ENCODE data around the gene RAB44. TPM values are rescaled to one million over a fixed set of nuclear protein-coding genes. Genes with fewer than 3 reads are reported as not detected.

The RAB44 gene
- total and polyA plus RNA-seq, 9 of the 15 experiments (the other 6 are each of a cell fraction or from before 2014, with no cell fraction given), result not detected

DNA sequence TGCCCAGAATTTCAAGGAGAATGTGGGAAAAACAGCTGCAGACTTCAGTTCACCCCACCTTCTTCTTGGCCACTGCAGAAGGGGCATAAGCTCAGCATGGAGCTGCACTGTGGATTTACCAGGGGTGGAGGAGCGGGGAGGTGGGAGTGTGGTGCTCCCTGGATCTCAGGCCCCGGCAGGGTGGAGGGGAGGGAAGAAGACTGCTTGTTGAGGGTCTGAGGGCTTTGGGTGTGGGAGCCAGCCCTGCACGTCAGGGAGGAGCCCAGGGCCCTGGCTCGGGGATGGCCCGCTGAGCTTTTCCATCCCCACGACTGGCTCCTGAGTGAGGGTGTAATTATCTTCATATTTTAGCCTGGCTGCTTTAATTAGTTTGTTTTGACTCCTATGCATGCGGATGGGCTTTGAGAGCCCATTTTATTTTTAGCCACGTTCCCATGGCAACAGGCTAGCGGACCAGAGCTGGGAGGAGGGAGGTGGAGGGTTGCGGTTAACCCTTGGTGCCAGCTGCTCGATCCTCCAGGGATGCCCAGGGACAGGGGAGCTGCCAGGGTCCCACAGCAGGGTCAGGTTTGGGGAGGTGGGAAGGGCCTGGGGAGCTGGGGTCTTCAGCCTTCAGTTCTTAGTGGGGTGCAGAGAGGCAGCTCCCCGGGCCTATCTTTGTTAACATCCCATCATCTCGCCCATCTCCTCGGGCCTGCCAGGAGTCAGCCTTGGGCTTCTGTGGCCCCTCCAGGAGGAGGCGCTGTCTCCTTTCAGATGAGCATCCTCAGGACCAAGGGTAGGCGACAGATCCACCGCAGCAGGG, 68.2 kb downstream of the RAB44 start (continued):
- TF ChIP-seq NCOA2 (IDR thresholded peaks at IDR 0.05; ENCODE audit: partially characterized antibody in 2 of 2) (no peak), ZNF77 (CRISPR knock-in tag; IDR thresholded peaks at IDR 0.05) (no peak), GTF2F1 (IDR thresholded peaks at IDR 0.05; ENCODE audit: low read depth, low read length) (no peak), MECOM (CRISPR knock-in tag; IDR thresholded peaks at IDR 0.05) (no peak), BCOR (IDR thresholded peaks at IDR 0.05) (no peak), TRIM24 (IDR thresholded peaks at IDR 0.05) (no peak), RAD21 (CRISPR knock-in tag; conservative IDR thresholded peaks at IDR 0.05 in 1 of 2, IDR thresholded peaks at IDR 0.05 in 1 of 2) (peak; percentile 99 to 100), CBX5 (IDR thresholded peaks at IDR 0.05; ENCODE audit: borderline replicate concordance, low read depth) (no peak), ZNF778 (CRISPR knock-in tag; IDR thresholded peaks at IDR 0.05) (no peak)
- TF ChIP-seq, protein P1, sequence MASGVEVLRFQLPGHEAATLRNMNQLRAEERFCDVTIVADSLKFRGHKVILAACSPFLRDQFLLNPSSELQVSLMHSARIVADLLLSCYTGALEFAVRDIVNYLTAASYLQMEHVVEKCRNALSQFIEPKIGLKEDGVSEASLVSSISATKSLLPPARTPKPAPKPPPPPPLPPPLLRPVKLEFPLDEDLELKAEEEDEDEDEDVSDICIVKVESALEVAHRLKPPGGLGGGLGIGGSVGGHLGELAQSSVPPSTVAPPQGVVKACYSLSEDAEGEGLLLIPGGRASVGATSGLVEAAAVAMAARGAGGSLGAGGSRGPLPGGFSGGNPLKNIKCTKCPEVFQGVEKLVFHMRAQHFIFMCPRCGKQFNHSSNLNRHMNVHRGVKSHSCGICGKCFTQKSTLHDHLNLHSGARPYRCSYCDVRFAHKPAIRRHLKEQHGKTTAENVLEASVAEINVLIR (CRISPR knock-in tag; IDR thresholded peaks at IDR 0.05), result no peak
- TF ChIP-seq, protein P2, sequence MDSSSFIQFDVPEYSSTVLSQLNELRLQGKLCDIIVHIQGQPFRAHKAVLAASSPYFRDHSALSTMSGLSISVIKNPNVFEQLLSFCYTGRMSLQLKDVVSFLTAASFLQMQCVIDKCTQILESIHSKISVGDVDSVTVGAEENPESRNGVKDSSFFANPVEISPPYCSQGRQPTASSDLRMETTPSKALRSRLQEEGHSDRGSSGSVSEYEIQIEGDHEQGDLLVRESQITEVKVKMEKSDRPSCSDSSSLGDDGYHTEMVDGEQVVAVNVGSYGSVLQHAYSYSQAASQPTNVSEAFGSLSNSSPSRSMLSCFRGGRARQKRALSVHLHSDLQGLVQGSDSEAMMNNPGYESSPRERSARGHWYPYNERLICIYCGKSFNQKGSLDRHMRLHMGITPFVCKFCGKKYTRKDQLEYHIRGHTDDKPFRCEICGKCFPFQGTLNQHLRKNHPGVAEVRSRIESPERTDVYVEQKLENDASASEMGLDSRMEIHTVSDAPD (CRISPR knock-in tag; IDR thresholded peaks at IDR 0.05), result no peak
- TF ChIP-seq, protein P3, sequence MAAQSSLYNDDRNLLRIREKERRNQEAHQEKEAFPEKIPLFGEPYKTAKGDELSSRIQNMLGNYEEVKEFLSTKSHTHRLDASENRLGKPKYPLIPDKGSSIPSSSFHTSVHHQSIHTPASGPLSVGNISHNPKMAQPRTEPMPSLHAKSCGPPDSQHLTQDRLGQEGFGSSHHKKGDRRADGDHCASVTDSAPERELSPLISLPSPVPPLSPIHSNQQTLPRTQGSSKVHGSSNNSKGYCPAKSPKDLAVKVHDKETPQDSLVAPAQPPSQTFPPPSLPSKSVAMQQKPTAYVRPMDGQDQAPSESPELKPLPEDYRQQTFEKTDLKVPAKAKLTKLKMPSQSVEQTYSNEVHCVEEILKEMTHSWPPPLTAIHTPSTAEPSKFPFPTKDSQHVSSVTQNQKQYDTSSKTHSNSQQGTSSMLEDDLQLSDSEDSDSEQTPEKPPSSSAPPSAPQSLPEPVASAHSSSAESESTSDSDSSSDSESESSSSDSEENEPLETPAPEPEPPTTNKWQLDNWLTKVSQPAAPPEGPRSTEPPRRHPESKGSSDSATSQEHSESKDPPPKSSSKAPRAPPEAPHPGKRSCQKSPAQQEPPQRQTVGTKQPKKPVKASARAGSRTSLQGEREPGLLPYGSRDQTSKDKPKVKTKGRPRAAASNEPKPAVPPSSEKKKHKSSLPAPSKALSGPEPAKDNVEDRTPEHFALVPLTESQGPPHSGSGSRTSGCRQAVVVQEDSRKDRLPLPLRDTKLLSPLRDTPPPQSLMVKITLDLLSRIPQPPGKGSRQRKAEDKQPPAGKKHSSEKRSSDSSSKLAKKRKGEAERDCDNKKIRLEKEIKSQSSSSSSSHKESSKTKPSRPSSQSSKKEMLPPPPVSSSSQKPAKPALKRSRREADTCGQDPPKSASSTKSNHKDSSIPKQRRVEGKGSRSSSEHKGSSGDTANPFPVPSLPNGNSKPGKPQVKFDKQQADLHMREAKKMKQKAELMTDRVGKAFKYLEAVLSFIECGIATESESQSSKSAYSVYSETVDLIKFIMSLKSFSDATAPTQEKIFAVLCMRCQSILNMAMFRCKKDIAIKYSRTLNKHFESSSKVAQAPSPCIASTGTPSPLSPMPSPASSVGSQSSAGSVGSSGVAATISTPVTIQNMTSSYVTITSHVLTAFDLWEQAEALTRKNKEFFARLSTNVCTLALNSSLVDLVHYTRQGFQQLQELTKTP (IDR thresholded peaks at IDR 0.05; ENCODE audit: low read depth in 1 of 2, partially characterized antibody in 2 of 2), result no peak
- TF ChIP-seq, protein P4, sequence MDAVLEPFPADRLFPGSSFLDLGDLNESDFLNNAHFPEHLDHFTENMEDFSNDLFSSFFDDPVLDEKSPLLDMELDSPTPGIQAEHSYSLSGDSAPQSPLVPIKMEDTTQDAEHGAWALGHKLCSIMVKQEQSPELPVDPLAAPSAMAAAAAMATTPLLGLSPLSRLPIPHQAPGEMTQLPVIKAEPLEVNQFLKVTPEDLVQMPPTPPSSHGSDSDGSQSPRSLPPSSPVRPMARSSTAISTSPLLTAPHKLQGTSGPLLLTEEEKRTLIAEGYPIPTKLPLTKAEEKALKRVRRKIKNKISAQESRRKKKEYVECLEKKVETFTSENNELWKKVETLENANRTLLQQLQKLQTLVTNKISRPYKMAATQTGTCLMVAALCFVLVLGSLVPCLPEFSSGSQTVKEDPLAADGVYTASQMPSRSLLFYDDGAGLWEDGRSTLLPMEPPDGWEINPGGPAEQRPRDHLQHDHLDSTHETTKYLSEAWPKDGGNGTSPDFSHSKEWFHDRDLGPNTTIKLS (IDR thresholded peaks at IDR 0.05; ENCODE audit: borderline replicate concordance, low read depth), result no peak
- TF ChIP-seq, protein P5, sequence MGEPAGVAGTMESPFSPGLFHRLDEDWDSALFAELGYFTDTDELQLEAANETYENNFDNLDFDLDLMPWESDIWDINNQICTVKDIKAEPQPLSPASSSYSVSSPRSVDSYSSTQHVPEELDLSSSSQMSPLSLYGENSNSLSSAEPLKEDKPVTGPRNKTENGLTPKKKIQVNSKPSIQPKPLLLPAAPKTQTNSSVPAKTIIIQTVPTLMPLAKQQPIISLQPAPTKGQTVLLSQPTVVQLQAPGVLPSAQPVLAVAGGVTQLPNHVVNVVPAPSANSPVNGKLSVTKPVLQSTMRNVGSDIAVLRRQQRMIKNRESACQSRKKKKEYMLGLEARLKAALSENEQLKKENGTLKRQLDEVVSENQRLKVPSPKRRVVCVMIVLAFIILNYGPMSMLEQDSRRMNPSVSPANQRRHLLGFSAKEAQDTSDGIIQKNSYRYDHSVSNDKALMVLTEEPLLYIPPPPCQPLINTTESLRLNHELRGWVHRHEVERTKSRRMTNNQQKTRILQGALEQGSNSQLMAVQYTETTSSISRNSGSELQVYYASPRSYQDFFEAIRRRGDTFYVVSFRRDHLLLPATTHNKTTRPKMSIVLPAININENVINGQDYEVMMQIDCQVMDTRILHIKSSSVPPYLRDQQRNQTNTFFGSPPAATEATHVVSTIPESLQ (CRISPR knock-in tag; IDR thresholded peaks at IDR 0.05), result no peak

Measured in K562 (cell line).